Measurements from ENCODE around the gene FMO2.
"Not testable (repeated sequence)": the region's sequence is repeated elsewhere in the genome, so short reads cannot be mapped to it uniquely, and the experiment has no call there.

The FMO2 gene

GRCh38 chr1:171221665-171222591 is 36.8 kb downstream of the FMO2 start:
- no peak for DNase-seq
- Mint-ChIP-seq H3K36me3 (ENCODE audit: low read depth) (no peaks in the 10 kb centered on the region), H3K4me1 (ENCODE audit: low read depth) (no peaks in the 10 kb centered on the region), H3K27me3 (peaks cover 16% of the 10 kb centered on the region), H3K9me3 (no peaks in the 10 kb centered on the region), H3K27ac (no peak overlapping the region), H3K4me3 (no peak overlapping the region)

- H3K27ac Mint-ChIP-seq, result no peak overlapping the region
- no peak for DNase-seq
- H3K27me3 Mint-ChIP-seq, result peaks cover 10% of the 10 kb centered on the region
- no peaks in the 10 kb centered on the region for H3K36me3 Mint-ChIP-seq (ENCODE audit: low read depth)
- H3K4me1 Mint-ChIP-seq (ENCODE audit: low read depth), result no peaks in the 10 kb centered on the region
- H3K4me3 Mint-ChIP-seq, result no peak overlapping the region
- H3K9me3 Mint-ChIP-seq, result no peaks in the 10 kb centered on the region
Observed at GRCh38 chr1:171222936-171223335, 37.8 kb downstream of the FMO2 start.

- not testable (repeated sequence) for H3K36me3 Mint-ChIP-seq (ENCODE audit: low read depth); H3K4me3 Mint-ChIP-seq; DNase-seq; H3K4me1 Mint-ChIP-seq (ENCODE audit: low read depth); H3K9me3 Mint-ChIP-seq; H3K27ac Mint-ChIP-seq; H3K27me3 Mint-ChIP-seq
Observed at GRCh38 chr1:171224257-171224656, 39.2 kb downstream of the FMO2 start.

- Mint-ChIP-seq H3K36me3 (ENCODE audit: low read depth) (no peaks in the 10 kb centered on the region), H3K27ac (no peak overlapping the region), H3K4me1 (ENCODE audit: low read depth) (no peaks in the 10 kb centered on the region), H3K4me3 (no peak overlapping the region), H3K9me3 (no peaks in the 10 kb centered on the region), H3K27me3 (peaks cover 13% of the 10 kb centered on the region)
- DNase-seq, result no peak
Observed at GRCh38 chr1:171226747-171227370, 41.8 kb downstream of the FMO2 start.

GRCh38 chr1:171231326-171231725 is 46.2 kb downstream of the FMO2 start:
- H3K36me3 Mint-ChIP-seq (ENCODE audit: low read depth), result no peaks in the 10 kb centered on the region

GRCh38 chr1:171233183-171233582 is 48.1 kb downstream of the FMO2 start:
- H3K36me3 Mint-ChIP-seq (ENCODE audit: low read depth), result no peaks in the 10 kb centered on the region
- H3K27me3 Mint-ChIP-seq, result peaks cover 42% of the 10 kb centered on the region
- H3K4me1 Mint-ChIP-seq (ENCODE audit: low read depth), result no peaks in the 10 kb centered on the region
- H3K4me3 Mint-ChIP-seq, result no peak overlapping the region
- DNase-seq, result no peak
- H3K27ac Mint-ChIP-seq, result no peak overlapping the region
- H3K9me3 Mint-ChIP-seq, result no peaks in the 10 kb centered on the region

More at GRCh38 chr1:171231326-171231725, 46.2 kb downstream of the FMO2 start:
- Mint-ChIP-seq H3K4me3 (no peak overlapping the region), H3K4me1 (ENCODE audit: low read depth) (no peaks in the 10 kb centered on the region), H3K27me3 (peaks cover 30% of the 10 kb centered on the region), H3K9me3 (no peaks in the 10 kb centered on the region), H3K27ac (no peak overlapping the region)
- DNase-seq, result no peak

GRCh38 chr1:171236231-171236630 is 51.1 kb downstream of the FMO2 start:
- H3K27ac Mint-ChIP-seq; DNase-seq; H3K36me3 Mint-ChIP-seq (ENCODE audit: low read depth); H3K9me3 Mint-ChIP-seq; H3K4me1 Mint-ChIP-seq (ENCODE audit: low read depth); H3K4me3 Mint-ChIP-seq: not testable (repeated sequence)
- H3K27me3 Mint-ChIP-seq, result peaks cover 53% of the 10 kb centered on the region

- DNase-seq, result no peak
- H3K4me1 Mint-ChIP-seq (ENCODE audit: low read depth), result no peaks in the 10 kb centered on the region
- H3K27ac Mint-ChIP-seq, result no peak overlapping the region
- peaks cover 41% of the 10 kb centered on the region for H3K27me3 Mint-ChIP-seq
- no peak overlapping the region for H3K4me3 Mint-ChIP-seq
- H3K36me3 Mint-ChIP-seq (ENCODE audit: low read depth), result no peaks in the 10 kb centered on the region
- peaks cover 10% of the 10 kb centered on the region for H3K9me3 Mint-ChIP-seq
Observed at GRCh38 chr1:171243878-171244277, 58.8 kb downstream of the FMO2 start.

GRCh38 chr1:171245458-171246064 is 60.5 kb downstream of the FMO2 start:
- no peaks in the 10 kb centered on the region for H3K9me3 Mint-ChIP-seq
- peaks cover 41% of the 10 kb centered on the region for H3K27me3 Mint-ChIP-seq
- no peaks in the 10 kb centered on the region for H3K36me3 Mint-ChIP-seq (ENCODE audit: low read depth)
- no peaks in the 10 kb centered on the region for H3K4me1 Mint-ChIP-seq (ENCODE audit: low read depth)
- no peak for DNase-seq
- H3K4me3 Mint-ChIP-seq, result no peak overlapping the region
- H3K27ac Mint-ChIP-seq, result no peak overlapping the region

GRCh38 chr1:171247501-171247900 is 62.4 kb downstream of the FMO2 start:
- no peaks in the 10 kb centered on the region for H3K36me3 Mint-ChIP-seq (ENCODE audit: low read depth)
- H3K4me1 Mint-ChIP-seq (ENCODE audit: low read depth), result peaks cover 5% of the 10 kb centered on the region
- no peaks in the 10 kb centered on the region for H3K9me3 Mint-ChIP-seq
- H3K27me3 Mint-ChIP-seq, result peaks cover 43% of the 10 kb centered on the region
- DNase-seq, result no peak
- no peak overlapping the region for H3K4me3 Mint-ChIP-seq
- no peak overlapping the region for H3K27ac Mint-ChIP-seq

- Mint-ChIP-seq H3K27ac (no peak within 1 kb of the TSS), H3K9me3 (no peaks in the 10 kb centered on the region)
Observed at GRCh38 chr1:171248302-171248701, 63.2 kb downstream of the FMO2 start, which contains the start of gene FMO1. Gene FMO1 (plus strand): TSS chr1:171248494. CDS start chr1:171258088, 9,594 bp downstream.

GRCh38 chr1:171248841-171249240 is 63.7 kb downstream of the FMO2 start:
- no peaks in the 10 kb centered on the region for H3K9me3 Mint-ChIP-seq
- H3K36me3 Mint-ChIP-seq (ENCODE audit: low read depth), result no peaks in the 10 kb centered on the region
- no peak overlapping the region for H3K4me3 Mint-ChIP-seq
- H3K4me1 Mint-ChIP-seq (ENCODE audit: low read depth), result peaks cover 9% of the 10 kb centered on the region
- no peak for DNase-seq
- H3K27ac Mint-ChIP-seq, result no peak overlapping the region
- peaks cover 47% of the 10 kb centered on the region for H3K27me3 Mint-ChIP-seq

More at GRCh38 chr1:171248302-171248701, 63.2 kb downstream of the FMO2 start, which contains the start of gene FMO1:
- Mint-ChIP-seq H3K4me1 (ENCODE audit: low read depth) (peaks cover 9% of the 10 kb centered on the region), H3K27me3 (peaks cover 48% of the 10 kb centered on the region), H3K4me3 (no peak within 1 kb of the TSS), H3K36me3 (ENCODE audit: low read depth) (no peaks in the 10 kb centered on the region)
- DNase-seq, result no peak

GRCh38 chr1:171250263-171250662 is 65.2 kb downstream of the FMO2 start:
- H3K27me3 Mint-ChIP-seq, result peaks cover 50% of the 10 kb centered on the region
- no peak overlapping the region for H3K4me3 Mint-ChIP-seq
- no peaks in the 10 kb centered on the region for H3K9me3 Mint-ChIP-seq
- H3K27ac Mint-ChIP-seq, result no peak overlapping the region
- peaks cover 9% of the 10 kb centered on the region for H3K4me1 Mint-ChIP-seq (ENCODE audit: low read depth)
- no peaks in the 10 kb centered on the region for H3K36me3 Mint-ChIP-seq (ENCODE audit: low read depth)
- no peak for DNase-seq

- H3K4me1 Mint-ChIP-seq (ENCODE audit: low read depth), result peaks cover 9% of the 10 kb centered on the region
- peaks cover 56% of the 10 kb centered on the region for H3K27me3 Mint-ChIP-seq
- H3K4me3 Mint-ChIP-seq, result peak overlapping the region; percentile 80
- peak; percentile 53 for DNase-seq
- H3K27ac Mint-ChIP-seq, result no peak overlapping the region
- no peaks in the 10 kb centered on the region for H3K36me3 Mint-ChIP-seq (ENCODE audit: low read depth)
- no peaks in the 10 kb centered on the region for H3K9me3 Mint-ChIP-seq
Observed at GRCh38 chr1:171251042-171251951, 66.2 kb downstream of the FMO2 start.
